Sciatic nerve (tissue), 2 donors: ENCODE measurements around the gene CDH13. TPM values are rescaled to one million over a fixed set of nuclear protein-coding genes. Genes with fewer than 3 reads are reported as not detected.
"Not testable (repeated sequence)": the region's sequence is repeated elsewhere in the genome, so short reads cannot be mapped to it uniquely, and the experiment has no call there.

ENCODE experiments used
- ATAC-seq: fragments of 200-7000 bp; cut with Tn5 transposase; one replicate; pipeline ENCODE4 v1.9.1; 2020; ENCODE audit warnings: mild to moderate bottlenecking, moderate library complexity
- DNase-seq: peaks from one replicate; pipeline ENCODE4 v3.0.0-alpha.2; 2020; ENCODE audit warnings: low spot score
- intact Hi-C: fragments of 100-400 bp; cut with DNase I; formaldehyde crosslinking; loops from one replicate; pipeline ENCODE4 v1.14.2; 2022
- total RNA-seq: library from RNA; stranded (reverse); fragmentation: NEBNext Ultra II Directional; extraction: Animal tissue kit (Norgen Biotek cat#: 25700); gene quantifications from one replicate; pipeline ENCODE4 v1.2.1, GENCODE V29; 2021
- donor health status: DM: no; HTN: no; CAD: no.
- donor health status: DM: no; HTN: no; CAD: no.

CDH13 gene
- total RNA-seq, 1 donor from 2014 or later, result 7.5 TPM

DNA sequence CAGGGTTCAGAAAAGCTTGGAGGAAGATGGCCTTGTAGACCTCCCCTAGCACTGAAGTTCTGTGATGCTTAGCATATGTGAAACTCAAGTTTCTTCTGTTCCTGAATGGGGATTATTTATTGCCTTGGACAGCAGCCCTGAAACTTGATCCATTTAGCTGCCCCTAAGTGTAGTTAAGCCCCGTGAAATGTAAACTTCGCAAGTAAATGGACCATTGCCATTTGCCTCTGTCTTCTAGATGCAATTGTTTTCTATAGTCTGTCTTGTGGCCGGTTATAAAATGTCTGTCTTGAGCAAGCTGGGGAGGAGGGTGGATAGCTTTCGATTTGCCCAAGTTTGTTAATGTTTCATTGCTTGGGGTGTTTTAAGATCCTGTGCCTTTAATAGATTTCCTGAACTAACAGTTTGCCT is 261.8 kb downstream of the CDH13 start:
- DNase-seq (no peak), ATAC-seq (no peak)
- intact Hi-C loops, result no loop called here

DNA sequence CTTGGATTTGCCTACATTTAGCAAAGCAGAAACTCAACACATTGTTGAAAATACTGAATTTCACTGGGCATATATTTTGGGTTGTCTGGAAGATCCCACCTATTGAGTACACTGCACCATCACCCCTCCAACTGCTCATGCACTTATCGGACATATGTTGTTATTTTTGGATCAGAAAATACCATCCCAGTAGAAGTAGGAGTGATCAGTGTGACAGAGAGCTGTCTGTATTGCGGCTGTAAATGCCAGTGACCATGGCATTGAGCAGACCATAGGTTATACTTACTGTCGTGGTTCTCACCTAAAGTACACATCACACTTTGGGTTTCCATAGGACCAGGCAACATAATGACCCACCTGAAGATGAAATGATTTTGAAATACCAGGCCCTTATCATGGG is 264.7 kb downstream of the CDH13 start:
- intact Hi-C loops, result no loop called here
- DNase-seq (no peak), ATAC-seq (no peak)

DNA sequence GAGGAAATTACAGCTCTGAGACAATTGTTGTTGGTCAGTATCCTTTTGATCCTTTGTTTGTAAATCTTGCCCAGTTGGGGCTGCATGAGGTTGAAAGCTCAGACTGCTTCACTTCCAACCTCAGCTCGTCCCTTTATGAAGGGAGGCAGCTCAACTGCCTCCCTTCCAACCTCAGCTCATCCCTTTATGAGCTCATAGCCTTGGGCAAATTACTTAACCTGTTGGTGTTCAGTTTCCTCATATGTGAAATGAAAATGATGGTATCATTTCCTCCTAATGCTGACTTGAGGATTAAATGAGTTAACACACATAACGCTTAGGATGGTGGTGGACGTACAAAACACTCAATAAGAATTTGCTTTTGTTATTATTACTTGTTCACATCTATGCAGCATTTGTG is 265.1 kb downstream of the CDH13 start:
- intact Hi-C loops, result no loop called here
- DNase-seq, result no peak
- no peak for ATAC-seq

DNA sequence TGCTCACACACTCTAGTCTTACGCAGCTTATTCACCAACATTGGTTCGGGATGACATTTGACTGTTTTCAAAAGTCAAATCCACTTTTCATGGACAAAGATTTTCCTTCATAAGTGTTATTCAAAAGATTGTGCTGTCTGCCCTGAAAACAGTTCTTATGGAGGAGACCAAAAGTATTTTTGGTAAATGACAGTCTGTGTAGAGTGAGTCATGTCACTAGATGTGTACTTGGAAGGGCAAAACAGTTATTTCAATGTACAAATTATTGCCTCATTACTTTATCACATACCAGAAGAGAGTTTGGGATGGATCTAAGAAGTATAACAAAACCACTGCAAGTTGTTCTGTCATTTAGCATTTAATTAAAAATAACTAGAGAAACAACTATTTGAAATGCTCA is 265.6 kb downstream of the CDH13 start:
- intact Hi-C loops, result no loop called here
- no peak for DNase-seq
- no peak for ATAC-seq

DNA sequence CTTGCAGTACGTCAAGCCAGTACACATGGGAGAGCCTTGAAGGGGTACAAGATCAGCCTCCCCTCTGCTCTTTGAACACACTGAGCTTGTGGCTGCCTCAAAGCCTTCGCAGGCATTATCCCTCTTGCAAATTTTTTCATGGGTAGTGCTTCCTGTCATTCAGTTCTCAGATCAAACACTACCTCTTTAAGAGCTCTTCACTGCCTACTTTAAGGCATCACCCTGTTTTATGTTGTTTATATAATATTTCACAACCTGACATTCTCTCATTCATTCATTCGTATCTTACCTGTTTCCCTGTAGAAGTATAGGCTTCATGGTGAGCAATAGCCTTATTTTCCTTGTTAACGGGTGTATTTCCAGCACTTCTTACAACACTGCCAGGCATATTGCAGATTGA is 269.1 kb downstream of the CDH13 start:
- DNase-seq, result no peak
- no peak for ATAC-seq
- intact Hi-C loops, result no loop called here

GRCh38 chr16:82899006-82899405 is 272.2 kb downstream of the CDH13 start:
- intact Hi-C loops, result no loop called here

DNA sequence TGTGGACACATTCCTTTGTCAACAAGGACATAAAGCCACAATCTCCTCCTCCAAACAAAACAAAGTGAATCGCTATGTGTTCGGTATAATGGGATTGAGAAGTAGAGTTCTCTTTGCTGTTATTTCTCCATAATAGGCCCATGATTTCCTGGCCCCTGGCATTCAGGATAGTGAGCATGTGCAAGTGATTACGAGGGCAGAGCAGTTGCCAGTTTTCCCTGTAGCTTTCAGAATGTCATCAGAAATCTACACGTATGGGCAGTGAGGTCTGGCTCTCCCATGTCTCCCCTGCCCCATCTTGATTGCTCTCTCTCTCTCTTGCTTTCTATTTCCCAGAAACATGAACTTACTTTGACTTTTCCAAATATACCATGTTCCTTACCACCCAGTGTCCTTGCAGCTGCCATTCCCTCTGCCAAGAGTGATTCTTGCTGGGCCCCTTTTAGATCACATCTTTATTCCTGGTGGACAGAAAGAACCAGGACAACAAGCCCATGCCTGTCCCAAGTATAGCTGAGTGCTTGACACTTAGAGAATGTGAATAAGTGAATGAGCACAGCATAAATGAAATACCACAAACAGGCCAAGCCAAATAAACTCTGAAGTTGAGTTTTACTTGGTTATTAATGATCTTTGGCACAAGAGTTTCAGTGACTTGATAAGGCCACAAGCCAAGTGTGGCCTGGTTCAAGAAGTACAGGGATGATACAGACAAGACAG is 273.1 kb downstream of the CDH13 start:
- intact Hi-C loops, result no loop called here
- ATAC-seq (no peak), DNase-seq (no peak)

More at GRCh38 chr16:82899006-82899405, 272.2 kb downstream of the CDH13 start:
- no peak for DNase-seq
- ATAC-seq, result no peak

GRCh38 chr16:82900559-82900958 is 273.8 kb downstream of the CDH13 start:
- intact Hi-C loops, result no loop called here

DNA sequence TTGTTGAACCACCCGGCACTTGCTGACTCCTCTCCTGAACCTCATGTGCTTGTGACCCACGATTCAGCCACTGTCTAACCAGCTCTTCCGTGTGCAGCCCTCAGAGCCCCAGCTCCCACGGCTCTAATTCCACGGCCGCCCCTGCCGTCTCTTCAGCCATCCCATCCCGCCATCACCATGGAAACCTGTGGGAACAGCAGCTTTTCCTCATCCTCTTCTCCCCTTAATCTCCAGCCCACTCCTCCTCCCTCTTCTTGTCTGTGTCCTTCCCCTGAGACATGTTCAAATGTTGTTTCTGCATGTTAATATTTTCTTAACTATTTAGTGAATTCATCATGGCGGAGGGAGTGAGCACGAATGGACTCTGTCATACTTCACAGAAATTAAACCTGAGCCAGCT is 285.2 kb downstream of the CDH13 start:
- DNase-seq (no peak), ATAC-seq (no peak)
- intact Hi-C loops, result no loop called here

More at GRCh38 chr16:82900559-82900958, 273.8 kb downstream of the CDH13 start:
- ATAC-seq (no peak), DNase-seq (no peak)

DNA sequence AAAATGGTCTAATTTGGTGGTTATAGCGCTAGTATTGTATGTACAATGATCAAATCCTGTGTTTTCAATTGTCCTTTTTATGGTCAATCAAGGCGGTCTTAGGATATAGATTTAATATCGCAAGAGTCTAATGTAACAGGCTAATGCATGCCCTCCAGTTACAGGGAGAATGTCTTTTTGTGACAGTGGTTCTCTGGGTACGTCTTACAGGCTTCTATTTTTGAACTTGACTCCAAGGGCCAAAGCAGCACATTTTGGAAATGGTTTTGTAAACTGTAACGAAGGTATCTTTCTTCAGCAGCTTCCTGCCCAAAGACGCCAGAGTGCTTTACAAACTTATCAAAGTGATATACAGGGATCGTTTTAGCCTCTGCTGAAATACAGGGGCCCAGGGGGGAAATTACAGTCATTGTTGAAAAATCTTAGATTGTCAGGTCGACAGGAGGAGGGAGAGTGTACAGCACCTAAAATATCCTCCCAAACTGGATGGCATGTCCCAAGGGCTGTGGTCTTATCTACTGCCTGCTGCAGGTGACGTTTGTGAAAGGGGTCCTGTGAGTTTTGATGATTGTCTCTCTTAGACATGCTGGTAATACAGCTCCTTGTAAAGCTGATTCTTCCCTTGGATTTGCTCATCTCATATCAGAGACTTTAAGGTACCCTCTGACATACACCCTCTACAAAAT is 288.5 kb downstream of the CDH13 start:
- no peak for ATAC-seq
- DNase-seq, result no peak
- intact Hi-C loops, result no loop called here

DNA sequence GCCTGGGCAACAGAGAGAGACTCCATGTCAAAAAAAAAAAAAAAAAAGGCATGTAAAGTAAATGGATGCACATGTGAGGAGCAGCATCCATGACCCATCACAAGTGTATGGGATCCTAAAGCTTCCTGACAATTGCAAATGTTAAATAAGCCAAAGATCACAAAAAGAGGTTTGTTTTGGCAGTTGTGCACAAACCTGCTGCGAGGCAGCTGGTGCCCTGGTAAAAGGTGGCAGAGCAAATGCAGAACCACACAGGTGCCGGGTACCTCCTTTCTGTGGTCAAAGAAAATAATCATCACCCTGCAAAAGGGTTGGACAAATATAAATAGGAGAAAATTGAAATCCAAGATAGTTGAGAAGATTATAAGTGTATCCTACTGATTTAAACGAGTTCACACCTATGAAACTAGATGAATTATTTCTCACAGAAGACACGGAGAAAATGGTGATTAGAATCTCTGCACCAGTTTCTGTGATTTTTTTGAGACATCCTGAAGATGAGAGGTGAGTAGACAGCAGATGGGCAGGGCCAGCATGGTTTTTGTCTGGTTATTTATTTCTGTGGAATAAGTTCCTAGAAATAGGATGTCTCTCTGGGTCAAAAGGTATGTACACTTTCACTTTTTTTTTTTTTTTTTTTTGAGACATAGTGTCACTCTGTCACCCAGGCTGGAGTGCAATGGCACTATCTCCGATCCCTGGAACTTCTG is 291.3 kb downstream of the CDH13 start:
- no peak for ATAC-seq
- intact Hi-C loops, result loop anchor here (2.0 kb wide), 1 partner anchor 73 kb away; no protein-coding TSS in a partner anchor
- no peak for DNase-seq

GRCh38 chr16:82924075-82924854 is 297.5 kb downstream of the CDH13 start:
- no peak for ATAC-seq
- DNase-seq, result no peak
- intact Hi-C loops, result no loop called here

DNA sequence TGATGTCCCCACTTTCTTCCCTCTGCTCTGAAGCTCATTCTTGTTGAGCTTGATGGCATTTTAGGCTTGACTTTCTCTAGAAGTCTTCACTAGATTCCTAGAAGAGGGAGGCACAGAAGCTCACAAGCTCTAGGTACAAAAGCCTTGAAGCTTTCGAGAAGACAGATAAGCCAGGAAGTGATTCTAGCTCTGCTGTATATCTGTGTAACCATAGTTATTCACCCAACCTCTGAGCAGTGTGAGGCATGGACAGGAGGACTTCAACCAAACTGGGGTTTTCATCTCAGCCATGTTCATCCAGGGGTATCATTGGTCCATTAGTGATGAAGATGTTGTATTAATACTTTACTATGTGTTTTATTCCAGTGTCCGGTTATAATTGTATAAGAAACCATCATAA is 299.7 kb downstream of the CDH13 start:
- no peak for DNase-seq
- no peak for ATAC-seq
- intact Hi-C loops, result no loop called here

DNA sequence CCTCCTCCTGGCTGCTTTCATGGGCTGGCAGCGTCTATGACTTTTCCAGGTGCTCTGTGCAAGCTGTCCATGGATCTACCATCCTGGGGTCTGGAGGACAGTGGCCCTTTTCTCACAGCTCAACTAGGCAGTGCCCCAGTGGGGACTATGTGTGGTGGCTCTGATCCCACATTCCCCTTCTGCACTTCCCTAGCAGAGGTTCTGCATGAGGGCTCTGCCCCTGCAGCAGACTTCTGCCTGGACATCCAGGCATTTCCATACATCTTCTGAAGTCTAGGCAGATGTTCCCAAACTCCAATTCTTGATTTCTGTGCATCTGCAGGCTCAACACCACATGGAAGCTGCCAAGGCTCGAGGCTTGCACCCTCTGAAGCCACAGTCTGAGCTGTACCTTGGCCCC is 307.2 kb downstream of the CDH13 start:
- intact Hi-C loops, ATAC-seq, DNase-seq: not testable (repeated sequence)

DNA sequence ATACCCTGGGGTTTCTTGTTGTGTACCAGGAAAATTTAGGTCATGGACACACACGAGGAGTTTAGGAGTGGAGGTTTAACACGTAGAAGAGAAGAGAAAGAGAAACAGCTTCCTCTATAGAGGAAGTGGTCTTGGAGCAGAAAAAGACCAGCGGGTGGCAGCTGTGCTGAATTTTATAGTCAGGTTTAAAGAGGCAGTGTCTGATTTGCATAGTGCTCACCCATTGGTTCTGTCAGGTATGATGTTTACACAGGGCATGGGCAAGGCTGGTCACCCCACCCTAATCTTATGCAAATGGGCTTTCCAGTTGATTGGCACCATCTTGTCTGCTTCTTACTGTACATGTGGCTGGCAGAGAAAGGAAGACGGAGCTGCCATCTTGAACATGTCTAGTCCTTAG is 309.0 kb downstream of the CDH13 start:
- no peak for DNase-seq
- intact Hi-C loops, result no loop called here
- no peak for ATAC-seq

DNA sequence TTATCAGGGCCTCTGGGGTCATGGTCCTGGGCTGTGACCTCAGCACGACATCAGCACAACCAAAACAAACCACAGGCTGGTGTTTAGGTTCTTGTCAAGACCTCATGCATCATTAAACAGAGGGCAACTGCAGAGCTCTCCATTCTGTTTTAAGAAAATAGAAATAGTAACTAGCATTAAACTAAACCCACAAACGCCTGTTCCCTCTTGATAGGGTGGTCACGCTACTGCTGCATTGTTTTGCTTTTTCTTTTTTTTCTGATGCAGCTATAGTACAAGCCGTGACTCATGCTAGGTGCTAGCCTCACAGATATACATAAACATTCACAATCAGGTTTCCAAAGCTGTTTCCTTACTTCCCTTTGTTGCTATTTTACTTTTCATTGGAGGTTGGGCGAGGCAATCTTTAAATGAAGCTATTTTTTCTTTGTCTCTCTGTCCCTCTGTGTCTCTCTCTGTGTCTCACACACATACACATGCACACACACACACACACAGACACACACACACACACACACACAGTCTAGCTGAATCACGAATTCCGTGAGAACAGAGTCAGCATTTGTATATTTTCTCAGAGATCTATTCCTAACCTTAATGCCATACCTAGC is 310.3 kb downstream of the CDH13 start:
- no peak for DNase-seq
- intact Hi-C loops, result no loop called here
- no peak for ATAC-seq

GRCh38 chr16:82937926-82938520 is 311.3 kb downstream of the CDH13 start:
- no peak for ATAC-seq
- DNase-seq, result no peak
- intact Hi-C loops, result no loop called here

GRCh38 chr16:82943371-82943770 is 316.6 kb downstream of the CDH13 start:
- intact Hi-C loops, result no loop called here
- DNase-seq (no peak), ATAC-seq (no peak)
